GM23248 (cell line): ENCODE data around the gene ACRV1.

ENCODE experiments used
- EZH2 ChIP-seq: fragments of 200-600 bp; sonication (generic); IDR thresholded peaks from 2 replicates; pipeline ENCODE4 v1.6.1; 2018; ENCODE audit warnings: antibody characterized with exemption, mild to moderate bottlenecking; ENCODE audit not compliant: insufficient read depth, poor library complexity, severe bottlenecking
- EZH2phosphoT487 ChIP-seq: fragments of 200-600 bp; sonication (generic); IDR thresholded peaks from 2 replicates; pipeline ENCODE4 v1.6.1; 2018; ENCODE audit warnings: antibody characterized with exemption, moderate library complexity, mild to moderate bottlenecking, low read depth; ENCODE audit not compliant: insufficient read depth

DNA sequence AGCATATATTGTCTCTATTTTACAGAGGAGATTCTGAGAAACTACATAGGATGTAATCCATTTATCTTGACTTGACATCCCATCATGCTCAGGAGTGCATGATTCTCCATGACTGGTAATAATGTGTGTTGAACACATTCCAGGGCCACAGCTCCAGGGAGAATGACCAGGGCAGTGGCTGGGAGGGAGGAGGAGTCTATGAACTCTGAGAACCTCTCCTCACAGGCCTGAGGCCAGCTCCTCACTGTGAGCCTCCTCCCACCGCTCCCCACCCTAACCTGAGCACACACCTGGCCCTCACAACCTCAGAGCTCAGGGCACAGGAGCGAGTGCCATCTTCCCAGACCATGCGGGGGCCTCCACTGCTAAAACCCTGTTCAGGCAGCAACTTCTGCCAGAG, 8.0 kb upstream of the ACRV1 start:
- no peak for TF ChIP-seq EZH2phosphoT487
- no peak for TF ChIP-seq EZH2
